Lower lobe of right lung (tissue), 2 donors: ENCODE data around the gene PLEKHA6. TPM values are rescaled to one million over a fixed set of nuclear protein-coding genes. Genes with fewer than 3 reads are reported as not detected.

Experiments used
- ATAC-seq, 2 donors: fragments of 200-7000 bp; cut with Tn5 transposase; one replicate each; pipeline ENCODE4 v1.9.1; 2020 to 2022; ENCODE audit warnings: mild to moderate bottlenecking in 2 of 2, moderate library complexity in 2 of 2
- DNase-seq: peaks from one replicate; pipeline ENCODE4 v3.0.0-alpha.2; 2020
- H3K27ac ChIP-seq: fragments of 200-600 bp; one replicate; pipeline ENCODE4 v1.8.0; 2022
- H3K27me3 ChIP-seq: fragments of 200-600 bp; one replicate; pipeline ENCODE4 v1.8.0; 2022; ENCODE audit warnings: low read depth
- H3K36me3 ChIP-seq: fragments of 200-600 bp; one replicate; pipeline ENCODE4 v1.8.0; 2022; ENCODE audit warnings: mild to moderate bottlenecking
- H3K4me1 ChIP-seq: fragments of 200-600 bp; one replicate; pipeline ENCODE4 v1.8.0; 2022
- H3K4me3 ChIP-seq: fragments of 200-600 bp; one replicate; pipeline ENCODE4 v1.8.0; 2022; ENCODE audit warnings: mild to moderate bottlenecking
- H3K9me3 ChIP-seq: fragments of 200-600 bp; one replicate; pipeline ENCODE4 v1.8.0; 2022
- CTCF ChIP-seq: fragments of 200-600 bp; IDR thresholded peaks from one replicate; pipeline ENCODE4 v1.8.0; 2022; ENCODE audit warnings: antibody characterized with exemption, mild to moderate bottlenecking
- intact Hi-C: fragments of 100-400 bp; cut with DNase I; formaldehyde crosslinking; loops from one replicate; pipeline ENCODE4 v1.11.0; 2022
- total RNA-seq: library from RNA; stranded (reverse); fragmentation: NEBNext Ultra II Directional; extraction: Animal tissue kit (Norgen Biotek cat#: 25700); gene quantifications from one replicate; pipeline ENCODE4 v1.2.1, GENCODE V29; 2021
- donor health status: DM: no; HTN: yes; CAD: no; lungs with severe emphysema.

PLEKHA6 gene
- total RNA-seq, 1 donor from 2014 or later: 7.6 TPM

DNA sequence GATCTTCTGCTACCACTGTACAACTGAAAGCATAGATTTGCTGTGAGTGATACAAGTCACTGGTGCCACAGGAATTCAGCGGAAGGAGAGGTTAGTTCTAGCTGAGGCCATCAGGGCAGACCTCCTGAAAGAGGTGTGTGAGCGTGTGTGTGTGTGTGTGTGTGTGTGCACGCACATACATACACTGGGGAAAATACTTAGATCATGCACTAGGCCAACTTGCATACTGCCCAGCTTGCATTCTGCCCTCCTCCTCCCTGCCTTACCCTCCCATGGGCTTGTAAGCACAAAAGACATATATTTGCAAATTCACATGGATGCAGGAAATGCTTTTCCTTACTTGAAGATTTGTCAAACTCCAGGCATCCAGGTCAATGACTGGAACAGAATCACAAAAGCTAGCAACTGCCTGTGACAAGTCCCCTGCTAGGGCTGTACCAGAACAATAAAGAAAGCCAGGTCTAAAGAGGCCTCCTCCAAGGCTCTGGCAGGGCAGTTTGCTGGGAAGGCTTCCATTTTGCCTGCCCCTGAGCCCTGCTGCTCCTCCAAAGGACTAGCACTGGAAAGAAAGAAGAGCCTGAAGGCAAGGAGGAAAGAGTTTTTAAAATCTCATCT, 23.2 kb downstream of the PLEKHA6 start:
- TF ChIP-seq CTCF: no peak
- no peaks in the 10 kb centered on the region for H3K4me1 ChIP-seq
- H3K9me3 ChIP-seq: no peaks in the 10 kb centered on the region
- H3K27me3 ChIP-seq: peaks cover 5% of the 10 kb centered on the region
- H3K27ac ChIP-seq: no peak overlapping the region
- H3K36me3 ChIP-seq: no peaks in the 10 kb centered on the region
- ATAC-seq (no peak), DNase-seq (no peak)
- intact Hi-C loops: no loop called here
- no peak overlapping the region for H3K4me3 ChIP-seq

- Histone ChIP-seq H3K36me3 (no peaks in the 10 kb centered on the region), H3K4me3 (no peak overlapping the region), H3K27ac (no peak overlapping the region), H3K4me1 (no peaks in the 10 kb centered on the region), H3K27me3 (peaks cover 5% of the 10 kb centered on the region), H3K9me3 (no peaks in the 10 kb centered on the region)
- intact Hi-C loops: no loop called here
- ATAC-seq (no peak), DNase-seq (no peak)
- TF ChIP-seq CTCF: no peak
Measured at GRCh38 chr1:204335533-204335932, 24.2 kb downstream of the PLEKHA6 start.

DNA sequence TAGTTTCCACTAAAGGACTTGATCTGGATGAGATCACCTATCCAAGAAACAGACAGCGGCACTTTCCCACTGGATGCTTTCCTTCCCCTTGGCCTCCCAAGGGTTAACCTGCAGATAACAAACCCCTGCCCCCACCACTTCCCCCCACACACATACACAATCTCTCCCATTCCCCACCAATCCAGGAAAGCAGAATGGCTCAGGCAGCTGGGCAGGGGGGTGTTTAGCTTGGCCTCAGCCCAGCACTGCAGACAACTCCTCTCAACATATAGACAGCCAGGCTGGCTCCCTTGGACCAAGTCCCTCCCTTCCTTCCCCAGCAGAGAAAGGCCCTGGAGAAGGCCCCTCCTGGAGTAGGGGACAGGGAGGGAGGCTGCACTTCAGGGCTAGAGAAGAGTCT, 24.6 kb downstream of the PLEKHA6 start:
- no peak for TF ChIP-seq CTCF
- H3K36me3 ChIP-seq: no peaks in the 10 kb centered on the region
- no peak for DNase-seq

GRCh38 chr1:204334455-204334854, 25.3 kb downstream of the PLEKHA6 start:
- H3K4me1 ChIP-seq: no peaks in the 10 kb centered on the region

More for the DNA sequence above, 24.6 kb downstream of the PLEKHA6 start:
- ATAC-seq: no peak
- intact Hi-C loops: no loop called here
- H3K9me3 ChIP-seq: no peaks in the 10 kb centered on the region
- H3K27ac ChIP-seq: no peak overlapping the region
- H3K4me3 ChIP-seq: no peak overlapping the region
- peaks cover 5% of the 10 kb centered on the region for H3K27me3 ChIP-seq
- no peaks in the 10 kb centered on the region for H3K4me1 ChIP-seq

GRCh38 chr1:204333427-204333826, 26.3 kb downstream of the PLEKHA6 start:
- no peak for DNase-seq
- Histone ChIP-seq H3K4me3 (no peak overlapping the region), H3K9me3 (no peaks in the 10 kb centered on the region), H3K4me1 (no peaks in the 10 kb centered on the region), H3K27ac (no peak overlapping the region), H3K36me3 (no peaks in the 10 kb centered on the region), H3K27me3 (peaks cover 5% of the 10 kb centered on the region)
- TF ChIP-seq CTCF: no peak
- intact Hi-C loops: no loop called here
- no peak for ATAC-seq

More at GRCh38 chr1:204334455-204334854, 25.3 kb downstream of the PLEKHA6 start:
- Histone ChIP-seq H3K36me3 (no peaks in the 10 kb centered on the region), H3K4me3 (no peak overlapping the region), H3K27ac (no peak overlapping the region), H3K9me3 (no peaks in the 10 kb centered on the region), H3K27me3 (peaks cover 5% of the 10 kb centered on the region)
- ATAC-seq (no peak), DNase-seq (no peak)
- intact Hi-C loops: no loop called here
- TF ChIP-seq CTCF: no peak
